ENCODE measurements around the gene LRFN5.

GRCh38 chr14:41916313-41916712 lies 309.6 kb downstream of the LRFN5 start:
- TF ChIP-seq CTCF (conservative IDR thresholded peaks at IDR 0.05; ENCODE audit: low read length) (no peak), EZH2phosphoT487 (IDR thresholded peaks at IDR 0.05; ENCODE audit: borderline replicate concordance) (no peak)

Data from Loucy (cell line).